ENCODE data around the gene CIT. TPM values are rescaled to one million over a fixed set of nuclear protein-coding genes. Genes with fewer than 3 reads are reported as not detected.
A peak's percentile ranks its signal among the peaks of the same experiment; 100 is the strongest.

Gene CIT
- total RNA-seq, 4 donors from 2014 or later: 10.3 to 75.9 (median 21.9) TPM

- no peak for TF ChIP-seq CTCF (IDR thresholded peaks at IDR 0.05)
- TF ChIP-seq POLR2A (IDR thresholded peaks at IDR 0.05): no peak
Observed at GRCh38 chr12:119682639-119683252, 194.4 kb downstream of the CIT start.

GRCh38 chr12:119681728-119682638, 195.1 kb downstream of the CIT start:
- peaks cover 10 to 68% (median 16%) of the 10 kb centered on the region in 4 donors for H3K4me1 ChIP-seq
- no peak overlapping the region for H3K4me3 ChIP-seq
- peak overlapping the region; percentile 61 to 82 (median 76) for H3K27ac ChIP-seq
- H3K36me3 ChIP-seq: peaks cover 0 to 40% (median 7%) of the 10 kb centered on the region in 3 donors
- peak in 2 of 3 donors; percentile 40 to 51 for DNase-seq
- TF ChIP-seq POLR2A (IDR thresholded peaks at IDR 0.05): no peak
- TF ChIP-seq CTCF (IDR thresholded peaks at IDR 0.05): no peak
- no peaks in the 10 kb centered on the region for H3K9me3 ChIP-seq
- no peaks in the 10 kb centered on the region for H3K27me3 ChIP-seq

More at GRCh38 chr12:119682639-119683252, 194.4 kb downstream of the CIT start:
- no peaks in the 10 kb centered on the region for H3K27me3 ChIP-seq
- peak overlapping the region; percentile 61 to 82 (median 76) for H3K27ac ChIP-seq
- H3K4me3 ChIP-seq: no peak overlapping the region
- peaks cover 10 to 73% (median 16%) of the 10 kb centered on the region in 4 donors for H3K4me1 ChIP-seq
- H3K36me3 ChIP-seq: peaks cover 0 to 33% (median 7%) of the 10 kb centered on the region in 3 donors
- DNase-seq: no peak
- no peaks in the 10 kb centered on the region for H3K9me3 ChIP-seq

GRCh38 chr12:119681111-119681510, 196.0 kb downstream of the CIT start:
- peaks cover 0 to 49% (median 7%) of the 10 kb centered on the region in 3 donors for H3K36me3 ChIP-seq
- H3K27ac ChIP-seq: peak overlapping the region; percentile 61 to 82 (median 76)
- peak in 2 of 3 donors; percentile 70 to 84 for DNase-seq
- H3K4me3 ChIP-seq: no peak overlapping the region
- no peaks in the 10 kb centered on the region for H3K27me3 ChIP-seq
- no peaks in the 10 kb centered on the region for H3K9me3 ChIP-seq
- TF ChIP-seq CTCF (IDR thresholded peaks at IDR 0.05) (no peak), POLR2A (IDR thresholded peaks at IDR 0.05) (peak in 1 of 2 donors; percentile 43)
- peaks cover 10 to 63% (median 16%) of the 10 kb centered on the region in 4 donors for H3K4me1 ChIP-seq

GRCh38 chr12:119679490-119679889, 197.6 kb downstream of the CIT start:
- Histone ChIP-seq H3K9me3 (no peaks in the 10 kb centered on the region), H3K36me3 (peaks cover 0 to 65% (median 7%) of the 10 kb centered on the region in 3 donors), H3K27me3 (no peaks in the 10 kb centered on the region), H3K4me3 (no peak overlapping the region), H3K4me1 (peaks cover 10 to 55% (median 16%) of the 10 kb centered on the region in 4 donors), H3K27ac (peak overlapping the region in 3 of 4 donors; percentile 59 to 82 (median 78))
- DNase-seq: peak in 1 of 3 donors; percentile 48
- TF ChIP-seq POLR2A (IDR thresholded peaks at IDR 0.05) (no peak), CTCF (IDR thresholded peaks at IDR 0.05) (no peak)

GRCh38 chr12:119679081-119679480, 198.0 kb downstream of the CIT start:
- no peak overlapping the region for H3K4me3 ChIP-seq
- no peak for TF ChIP-seq POLR2A (IDR thresholded peaks at IDR 0.05)
- TF ChIP-seq CTCF (IDR thresholded peaks at IDR 0.05): no peak
- H3K36me3 ChIP-seq: peaks cover 0 to 69% (median 7%) of the 10 kb centered on the region in 3 donors
- H3K27ac ChIP-seq: peak overlapping the region in 3 of 4 donors; percentile 59 to 82 (median 78)
- no peaks in the 10 kb centered on the region for H3K27me3 ChIP-seq
- H3K4me1 ChIP-seq: peaks cover 10 to 60% (median 16%) of the 10 kb centered on the region in 4 donors
- no peaks in the 10 kb centered on the region for H3K9me3 ChIP-seq
- no peak for DNase-seq

All from Peyer's patch (tissue), 4 donors.